Activated CD4-positive, alpha-beta T cell treated with anti-CD3 and anti-CD28 coated beads, Interleukin-2, amount 50 U/mL, for 4 hours (primary cell): ENCODE measurements around the gene STIM2.
"Not testable (repeated sequence)": the region's sequence is repeated elsewhere in the genome, so short reads cannot be mapped to it uniquely, and the experiment has no call there.

Source experiments
- DNase-seq, 2 experiments: peaks; one replicate each; pipeline ENCODE4 v3.0.0-alpha.2; 2020

Gene STIM2

DNA sequence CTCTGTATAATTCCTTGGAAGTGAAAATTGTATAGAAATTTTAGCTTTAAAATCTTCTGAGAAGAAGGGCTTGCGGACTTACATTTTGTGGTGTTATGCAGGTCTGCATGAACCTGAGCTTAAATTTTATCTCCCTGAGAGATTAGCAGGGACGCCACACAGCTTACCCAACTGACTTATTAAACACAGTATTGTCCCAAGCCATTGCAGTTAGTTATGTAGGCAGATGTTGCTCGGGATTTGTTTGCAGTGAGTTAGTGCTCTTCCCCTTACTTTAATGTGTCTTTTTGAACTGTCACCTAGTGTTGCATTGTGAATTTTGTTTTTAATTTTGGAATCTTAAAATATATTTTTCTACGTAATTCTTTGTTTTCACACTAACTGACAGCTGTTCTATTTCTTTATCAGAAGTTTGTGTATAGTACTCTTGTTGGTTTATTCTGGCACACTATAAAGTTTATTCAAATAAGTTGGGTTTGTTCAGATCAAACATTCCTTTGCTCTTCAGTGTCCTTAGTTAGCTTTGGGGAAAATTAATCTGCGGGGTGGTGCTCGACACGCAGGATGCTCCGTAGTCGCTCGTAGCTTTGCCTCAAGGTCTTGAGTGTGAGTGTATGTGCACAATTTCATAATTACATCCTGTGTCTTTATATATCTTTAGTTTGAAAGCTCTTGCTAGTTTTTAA lies 145.4 kb downstream of the STIM2 start:
- no peak for DNase-seq

- DNase-seq, result no peak
Measured at GRCh38 chr4:27006646-27007045, 146.0 kb downstream of the STIM2 start.

DNA sequence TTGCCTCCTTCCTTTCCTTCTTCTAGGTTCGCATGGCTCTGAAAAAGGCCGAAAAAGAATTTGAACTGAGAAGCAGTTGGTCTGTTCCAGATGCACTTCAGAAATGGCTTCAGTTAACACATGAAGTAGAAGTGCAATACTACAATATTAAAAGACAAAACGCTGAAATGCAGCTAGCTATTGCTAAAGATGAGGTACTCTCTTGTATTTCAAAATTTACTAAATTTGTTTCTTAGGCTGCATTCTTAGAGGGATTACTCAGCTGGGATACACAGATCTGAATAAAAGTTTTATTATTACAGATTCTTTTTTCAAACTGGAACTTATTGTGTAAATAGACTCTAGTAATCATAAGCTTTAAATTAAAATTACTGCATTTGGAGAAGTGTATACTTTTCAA lies 146.9 kb downstream of the STIM2 start:
- DNase-seq, result no peak

- no peak for DNase-seq
Measured at GRCh38 chr4:27008679-27009078, 148.0 kb downstream of the STIM2 start.

GRCh38 chr4:27009539-27009938 lies 148.9 kb downstream of the STIM2 start:
- DNase-seq, result no peak

DNA sequence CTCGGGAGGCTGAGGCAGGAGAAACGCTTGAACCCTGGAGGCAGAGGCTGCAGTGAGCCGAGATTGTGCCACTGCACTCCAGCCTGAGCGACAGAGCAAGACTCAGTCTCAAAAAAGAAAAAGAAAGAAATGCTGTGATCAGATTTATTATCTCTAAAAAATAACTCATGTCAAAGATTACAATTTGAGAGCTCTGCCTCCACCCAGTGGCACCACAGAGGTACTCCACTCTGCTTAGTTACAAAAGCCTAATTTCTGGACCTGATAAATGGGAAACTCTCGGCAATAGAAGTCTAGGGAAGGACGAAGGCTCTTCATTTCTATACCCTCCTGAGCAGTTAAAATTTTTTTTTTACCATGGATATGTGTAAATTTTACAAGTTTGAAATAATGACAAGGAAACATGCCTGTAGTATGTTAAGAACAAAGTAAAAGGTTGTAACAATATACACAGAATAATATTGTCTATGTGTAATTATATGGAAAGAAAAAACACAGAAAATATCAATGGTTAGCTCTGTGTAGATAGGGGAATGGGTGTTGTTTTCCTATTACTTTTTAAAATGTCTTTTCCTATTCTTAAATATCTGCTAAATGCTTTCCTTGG lies 149.8 kb downstream of the STIM2 start:
- DNase-seq, result peak; percentile 59 to 60

- no peak for DNase-seq
Measured at GRCh38 chr4:27011401-27011800, 150.8 kb downstream of the STIM2 start.

DNA sequence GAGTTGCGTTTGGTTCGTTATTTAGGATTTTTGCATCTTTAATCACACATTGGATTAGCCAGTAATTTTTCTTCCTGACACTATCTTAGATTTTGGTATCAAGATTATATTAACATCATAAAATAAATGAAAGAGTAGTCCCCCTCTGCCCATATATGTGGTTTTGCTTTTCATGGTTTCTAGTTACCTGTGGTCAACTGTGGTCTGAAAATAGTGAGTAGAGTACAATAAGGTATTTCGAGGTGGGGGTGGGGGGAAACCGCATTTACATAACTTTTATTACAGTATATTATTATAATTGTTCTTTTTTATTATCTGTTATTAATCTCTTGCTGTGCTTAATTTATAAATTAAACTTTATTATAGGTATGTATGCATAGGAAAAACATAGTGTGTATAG lies 152.4 kb downstream of the STIM2 start:
- DNase-seq, result no peak

- no peak for DNase-seq
Measured at GRCh38 chr4:27016551-27016950, 155.9 kb downstream of the STIM2 start.

DNA sequence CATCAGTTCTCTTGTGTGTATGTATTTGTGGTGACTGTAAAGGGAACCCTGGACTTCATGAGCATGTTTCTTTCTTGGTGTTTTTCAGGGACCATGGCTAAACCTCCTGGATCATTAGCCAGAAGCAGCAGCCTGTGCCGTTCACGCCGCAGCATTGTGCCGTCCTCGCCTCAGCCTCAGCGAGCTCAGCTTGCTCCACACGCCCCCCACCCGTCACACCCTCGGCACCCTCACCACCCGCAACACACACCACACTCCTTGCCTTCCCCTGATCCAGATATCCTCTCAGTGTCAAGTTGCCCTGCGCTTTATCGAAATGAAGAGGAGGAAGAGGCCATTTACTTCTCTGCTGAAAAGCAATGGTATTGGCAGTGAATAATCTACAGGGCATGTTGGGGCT lies 157.0 kb downstream of the STIM2 start:
- DNase-seq, result no peak

DNA sequence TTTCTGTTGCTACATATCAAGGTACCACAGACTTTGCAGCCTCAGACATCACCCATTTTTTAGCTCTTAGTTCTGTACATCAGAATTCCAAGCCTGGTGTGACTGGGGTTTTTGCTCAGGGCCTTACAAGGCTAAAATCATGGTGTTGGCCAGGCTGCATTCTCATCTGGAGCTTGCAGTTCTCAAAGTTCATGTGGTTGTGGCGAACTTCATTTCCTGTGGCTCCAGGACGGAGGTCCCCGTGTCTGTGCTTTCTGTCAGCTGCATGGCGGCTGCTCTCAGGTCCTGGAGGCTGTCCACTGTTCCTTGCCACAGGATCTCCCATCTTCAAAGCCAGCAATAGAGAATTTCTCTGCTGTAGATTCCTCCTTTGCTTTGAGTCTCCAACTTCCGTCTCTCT lies 157.4 kb downstream of the STIM2 start:
- DNase-seq, result no peak

GRCh38 chr4:27018910-27019309 lies 158.3 kb downstream of the STIM2 start:
- no peak for DNase-seq

- no peak for DNase-seq
Measured at GRCh38 chr4:27019766-27020165, 159.1 kb downstream of the STIM2 start.

GRCh38 chr4:27020203-27020602 lies 159.6 kb downstream of the STIM2 start:
- DNase-seq, result no peak

DNA sequence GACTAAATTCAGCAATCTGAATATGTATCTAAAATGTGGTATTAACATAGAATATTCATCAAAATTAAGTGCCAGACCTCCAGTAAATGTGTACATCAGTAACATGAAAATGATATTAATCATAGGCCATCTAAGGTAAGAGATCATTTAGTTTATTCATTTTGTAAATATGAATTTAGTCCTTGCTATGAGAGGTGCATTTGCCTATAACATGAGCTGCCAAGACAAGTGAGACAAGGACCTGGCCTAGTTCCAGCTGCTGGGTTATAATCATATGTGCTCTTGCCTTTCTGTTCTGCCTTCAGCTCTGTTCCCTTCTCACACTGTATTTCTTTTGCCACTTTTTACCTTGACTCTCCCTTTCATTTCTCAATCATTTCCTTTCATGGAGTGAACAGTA lies 160.0 kb downstream of the STIM2 start:
- no peak for DNase-seq

DNA sequence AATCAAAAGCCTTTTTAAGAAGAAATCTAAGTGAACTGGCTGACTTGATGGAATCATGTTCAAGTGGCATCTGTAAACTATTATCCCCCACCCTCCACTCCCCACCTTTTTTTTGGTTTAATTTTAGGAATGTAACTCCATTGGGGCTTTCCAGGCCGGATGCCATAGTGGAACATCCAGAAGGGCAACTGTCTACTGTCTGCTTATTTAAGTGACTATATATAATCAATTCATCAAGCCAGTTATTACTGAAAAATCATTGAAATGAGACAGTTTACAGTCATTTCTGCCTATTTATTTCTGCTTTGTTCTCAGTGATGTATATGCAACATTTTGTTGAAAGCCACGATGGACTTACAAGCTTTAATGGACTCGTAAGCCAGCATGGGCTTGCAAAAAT lies 162.3 kb downstream of the STIM2 start:
- DNase-seq, result no peak

DNA sequence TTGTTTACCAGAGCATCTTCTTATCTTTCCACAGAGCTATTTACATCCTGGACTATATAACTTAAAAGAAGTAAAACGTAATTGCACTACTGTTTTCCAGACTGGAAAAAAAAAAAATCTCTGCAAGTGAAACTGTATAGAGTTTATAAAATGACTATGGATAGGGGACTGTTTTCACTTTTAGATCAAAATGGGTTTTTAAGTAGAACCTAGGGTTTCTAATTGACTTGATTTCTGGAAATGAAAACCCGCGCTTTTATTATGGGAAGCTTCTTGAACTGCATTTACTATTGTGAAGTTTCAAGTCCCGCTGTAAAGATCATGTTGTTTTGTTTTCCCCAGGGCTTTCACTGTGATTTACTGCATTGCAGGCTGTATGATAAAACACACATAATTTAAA lies 162.7 kb downstream of the STIM2 start:
- no peak for DNase-seq

GRCh38 chr4:27024805-27025204 lies 164.2 kb downstream of the STIM2 start:
- no peak for DNase-seq

DNA sequence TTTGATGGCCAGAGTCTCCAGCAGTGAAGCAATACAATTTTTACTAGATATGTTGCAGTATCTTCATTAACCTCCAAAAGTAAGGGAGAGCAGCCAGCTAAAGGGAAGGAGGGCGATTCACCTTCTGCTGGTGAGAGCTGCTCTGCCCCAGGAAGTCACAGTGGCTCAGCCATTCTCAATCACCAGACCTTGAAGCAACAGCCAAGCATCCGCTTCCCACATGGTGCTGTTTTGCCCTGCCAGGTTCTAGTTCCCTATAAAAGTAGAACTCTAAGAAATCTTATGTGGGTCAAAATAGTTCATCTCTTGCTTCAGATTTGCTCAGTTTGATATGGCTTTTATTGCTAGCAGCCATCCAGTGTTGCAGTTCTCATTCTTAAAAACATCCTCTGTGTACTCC lies 166.8 kb downstream of the STIM2 start:
- DNase-seq, result no peak

- not testable (repeated sequence) for DNase-seq
Measured at GRCh38 chr4:27035127-27035526, 174.5 kb downstream of the STIM2 start.

GRCh38 chr4:27040356-27040755 lies 179.7 kb downstream of the STIM2 start:
- no peak for DNase-seq

DNA sequence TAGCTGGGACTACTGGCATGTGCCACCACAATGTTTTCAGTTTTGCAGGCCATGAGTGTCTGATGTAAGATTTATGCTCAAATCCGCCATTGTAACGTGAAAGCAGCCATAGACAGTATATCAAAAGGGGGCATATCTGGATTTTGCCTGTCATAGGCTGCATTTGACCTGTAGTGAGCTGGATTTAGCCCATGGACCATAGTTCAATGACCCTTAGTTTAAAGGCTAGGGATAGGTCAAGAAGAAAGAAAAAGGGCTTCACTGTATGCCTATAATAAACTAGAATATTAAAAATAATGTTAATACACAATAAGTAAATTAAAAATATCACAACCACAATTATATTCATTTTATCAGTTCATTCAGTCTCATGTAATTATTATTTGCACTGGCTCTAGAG lies 181.8 kb downstream of the STIM2 start:
- no peak for DNase-seq

DNA sequence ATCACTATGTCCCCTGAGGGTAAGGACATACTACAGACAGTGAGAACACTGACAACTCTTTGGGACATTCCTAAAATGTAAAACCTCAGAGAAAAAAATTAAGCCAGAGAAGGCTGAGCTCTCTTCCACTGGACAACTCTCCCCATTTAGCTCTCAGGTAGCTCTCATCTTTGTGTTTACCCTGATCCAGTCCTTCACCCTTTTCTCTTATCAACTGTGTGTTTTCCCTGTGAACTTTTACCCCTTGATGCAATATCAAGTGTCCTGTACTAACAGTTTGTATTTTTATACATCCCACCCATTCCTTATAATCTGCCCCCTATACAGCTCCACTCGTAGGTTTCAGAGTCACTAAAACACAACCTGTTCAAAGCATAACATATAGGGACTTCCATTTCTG lies 182.6 kb downstream of the STIM2 start:
- no peak for DNase-seq

GRCh38 chr4:27046851-27047250 lies 186.2 kb downstream of the STIM2 start:
- DNase-seq, result no peak
